ENCODE measurements around the gene CDC73. TPM values are rescaled to one million over a fixed set of nuclear protein-coding genes. Genes with fewer than 3 reads are reported as not detected.

Gene CDC73
- total RNA-seq, 1 experiment from 2014 or later = 62.5 TPM

DNA sequence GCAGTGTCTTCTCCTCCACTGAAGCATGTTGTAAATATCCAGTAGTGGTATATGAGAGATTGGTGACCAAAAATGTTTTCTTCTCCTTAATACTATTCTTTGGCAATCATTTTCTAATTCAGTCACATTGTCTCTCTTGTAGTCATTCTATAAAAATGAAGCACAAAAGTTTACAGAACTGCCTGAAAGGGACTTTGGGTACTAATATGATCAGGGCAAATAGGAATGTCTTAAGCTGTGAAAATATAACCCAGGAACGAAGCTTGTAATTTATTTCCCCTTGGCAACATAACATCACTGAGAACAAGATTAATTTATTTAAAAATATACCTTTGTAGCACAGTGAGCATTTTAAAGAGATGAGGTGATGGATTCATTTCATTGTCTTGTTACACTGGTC, 59.7 kb downstream of the CDC73 start:
- Histone ChIP-seq H3K56ac (ENCODE audit: insufficient read length, low read depth, low read length) (no peak overlapping the region), H2BK15ac (ENCODE audit: low read depth, low read length) (no peak overlapping the region), H2BK5ac (ENCODE audit: insufficient read length, low read length) (no peak overlapping the region), H2BK120ac (ENCODE audit: low read depth, low read length, poor library complexity, severe bottlenecking) (no peak overlapping the region), H4K8ac (replicated peaks; ENCODE audit: insufficient read length, low read depth, low read length) (no peak overlapping the region), H3K79me2 (ENCODE audit: insufficient read depth, low read length) (no peaks in the 10 kb centered on the region; the same call in 1 of the 2 replicates), H3K27ac (ENCODE audit: insufficient read length, low read depth, low read length) (no peak overlapping the region), H3K4ac (ENCODE audit: low read depth, low read length) (no peak overlapping the region), H4K91ac (ENCODE audit: insufficient read length, low read depth, low read length) (no peak overlapping the region), H2AFZ (ENCODE audit: low read length) (no peak overlapping the region), H3K4me2 (ENCODE audit: insufficient read depth, insufficient read length, low read length) (no peak overlapping the region), H3K27me3 (ENCODE audit: insufficient read depth, low read length) (no peaks in the 10 kb centered on the region), H3K18ac (ENCODE audit: insufficient read length, low read depth, low read length) (no peak overlapping the region), H3K23me2 (ENCODE audit: insufficient read length, low read depth, low read length, poor library complexity, severe bottlenecking) (no peaks in the 10 kb centered on the region), H3K9me3 (ENCODE audit: control insufficient read depth, low read depth, low read length) (no peaks in the 10 kb centered on the region), H2BK12ac (ENCODE audit: insufficient read length, low read depth, low read length) (no peak overlapping the region), H3T11ph (ENCODE audit: low read length) (no peak overlapping the region), H4K20me1 (ENCODE audit: control insufficient read depth, insufficient read depth, insufficient read length) (no peaks in the 10 kb centered on the region), H2BK20ac (ENCODE audit: low read depth, low read length, poor library complexity, severe bottlenecking) (no peak overlapping the region), H3K79me1 (ENCODE audit: insufficient read depth, low read depth, low read length, poor library complexity, severe bottlenecking) (peaks cover 2% of the 10 kb centered on the region), H2AK5ac (ENCODE audit: insufficient read length, low read length) (no peak overlapping the region), H3K14ac (ENCODE audit: insufficient read depth, low read length) (no peak overlapping the region), H3K9ac (ENCODE audit: extremely low read depth, insufficient read length, low read length) (no peak overlapping the region), H4K5ac (ENCODE audit: insufficient read length, low read depth, low read length) (no peak overlapping the region), H3K23ac (ENCODE audit: insufficient read length, low read depth, low read length) (no peak overlapping the region), H3K4me1 (ENCODE audit: insufficient read depth, low read length) (no peaks in the 10 kb centered on the region)
- Mint-ChIP-seq H3K4me1 (peaks cover 13% of the 10 kb centered on the region in 2 experiments), H3K9me3 (no peaks in the 10 kb centered on the region), H3K4me3 (no peak overlapping the region), H3K27me3 (ENCODE audit: low read depth) (no peaks in the 10 kb centered on the region), H3K36me3 (ENCODE audit: insufficient read depth in 1 of 3, low read depth in 3 of 3) (0 out of 7 replicates have a peak, but pooled peaks cover 0 to 3% (median 0%) of the 10 kb centered on the region in 3 experiments), H3K27ac (peak overlapping the region in 2 of 3 experiments; percentile 6 to 69; a peak in 1 of 7 replicates)
- DNase-seq = no peak
- TF ChIP-seq, protein P1, sequence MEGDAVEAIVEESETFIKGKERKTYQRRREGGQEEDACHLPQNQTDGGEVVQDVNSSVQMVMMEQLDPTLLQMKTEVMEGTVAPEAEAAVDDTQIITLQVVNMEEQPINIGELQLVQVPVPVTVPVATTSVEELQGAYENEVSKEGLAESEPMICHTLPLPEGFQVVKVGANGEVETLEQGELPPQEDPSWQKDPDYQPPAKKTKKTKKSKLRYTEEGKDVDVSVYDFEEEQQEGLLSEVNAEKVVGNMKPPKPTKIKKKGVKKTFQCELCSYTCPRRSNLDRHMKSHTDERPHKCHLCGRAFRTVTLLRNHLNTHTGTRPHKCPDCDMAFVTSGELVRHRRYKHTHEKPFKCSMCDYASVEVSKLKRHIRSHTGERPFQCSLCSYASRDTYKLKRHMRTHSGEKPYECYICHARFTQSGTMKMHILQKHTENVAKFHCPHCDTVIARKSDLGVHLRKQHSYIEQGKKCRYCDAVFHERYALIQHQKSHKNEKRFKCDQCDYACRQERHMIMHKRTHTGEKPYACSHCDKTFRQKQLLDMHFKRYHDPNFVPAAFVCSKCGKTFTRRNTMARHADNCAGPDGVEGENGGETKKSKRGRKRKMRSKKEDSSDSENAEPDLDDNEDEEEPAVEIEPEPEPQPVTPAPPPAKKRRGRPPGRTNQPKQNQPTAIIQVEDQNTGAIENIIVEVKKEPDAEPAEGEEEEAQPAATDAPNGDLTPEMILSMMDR (conservative IDR thresholded peaks at IDR 0.05) = no peak
- WGBS (ENCODE audit: extremely low coverage, insufficient read length, low lambda C conversion rate) = no CpG with 5 or more reads among the region's 1 CpG

Data from H9 (cell line).